K562 (cell line): ENCODE results near the gene MIDN. TPM values are rescaled to one million over a fixed set of nuclear protein-coding genes. Genes with fewer than 3 reads are reported as not detected.

Experiments
- ATF1 ChIP-seq, 2 experiments: fragments of 450-650 bp in 1 of 2; IDR thresholded peaks; 2 replicates each; pipeline ENCODE4 v1.6.1; 2016; ENCODE audit warnings: missing compliant biosample characterization in 1 of 2, missing genetic modification characterization in 1 of 2
- CEBPB ChIP-seq: fragments of 450-650 bp; IDR thresholded peaks from 2 replicates; pipeline ENCODE4 v1.6.1; 2016; ENCODE audit warnings: missing genetic modification characterization, missing compliant biosample characterization
- DNMT1 ChIP-seq: fragments of 450-650 bp; IDR thresholded peaks from 2 replicates; pipeline ENCODE4 v1.6.1; 2016; ENCODE audit warnings: antibody characterized with exemption, mild to moderate bottlenecking
- FIP1L1 ChIP-seq: fragments of 200-400 bp; formaldehyde crosslinking; IDR thresholded peaks from 2 replicates; pipeline ENCODE4 v1.6.1; 2018; ENCODE audit warnings: mild to moderate bottlenecking, low read depth, low read length; ENCODE audit not compliant: poor library complexity, severe bottlenecking
- HMGN3 ChIP-seq: IDR thresholded peaks from 2 replicates; pipeline ENCODE4 v1.6.1; 2011; ENCODE audit warnings: borderline replicate concordance, low read depth, mild to moderate bottlenecking, mixed read lengths, low read length; ENCODE audit not compliant: insufficient read length; ENCODE audit errors: extremely low read depth
- HNRNPH1 ChIP-seq: fragments of 200-400 bp; formaldehyde crosslinking; optimal IDR thresholded peaks from 2 replicates; pipeline ENCODE3; 2017; ENCODE audit warnings: low read depth, mild to moderate bottlenecking, low read length, moderate library complexity
- KLF10 ChIP-seq: fragments of 250-450 bp; sonication (Bioruptor Pico); IDR thresholded peaks from 2 replicates; pipeline ENCODE4 v1.6.1; 2021; ENCODE audit warnings: matching md5 sums
- LEF1 ChIP-seq: fragments of 450-650 bp; IDR thresholded peaks from 2 replicates; pipeline ENCODE4 v1.6.1; 2016; ENCODE audit warnings: mild to moderate bottlenecking
- MEIS2 ChIP-seq: fragments of 450-650 bp; IDR thresholded peaks from 2 replicates; pipeline ENCODE4 v1.6.1; 2014; ENCODE audit warnings: mild to moderate bottlenecking; ENCODE audit not compliant: partially characterized antibody
- MYNN ChIP-seq, 2 experiments: sonication (generic); formaldehyde crosslinking in 1 of 2; IDR thresholded peaks; 2 replicates each; pipeline versions ENCODE4 v1.5.0 to v1.6.1; 2016 to 2020; ENCODE audit warnings: antibody characterized with exemption in 1 of 2, missing genetic modification reagents in 1 of 2
- RAD21 ChIP-seq, 2 experiments: fragments of 250-450 bp in 1 of 2; fragments of 450-650 bp in 1 of 2; sonication (Bioruptor Pico) in 1 of 2; formaldehyde crosslinking in 1 of 2; IDR thresholded peaks in 1 of 2; conservative IDR thresholded peaks in 1 of 2; 2 replicates each; pipeline versions ENCODE4 v1.4.0 to v1.8.0; 2020 to 2022; ENCODE audit warnings: mild to moderate bottlenecking in 2 of 2, moderate library complexity in 1 of 2
- RBBP5 ChIP-seq: fragments of 200-600 bp; sonication (generic); IDR thresholded peaks from 2 replicates; pipeline ENCODE4 v1.6.1; 2012; ENCODE audit warnings: borderline replicate concordance, mild to moderate bottlenecking, low read length, control low read depth, inconsistent platforms; ENCODE audit not compliant: insufficient read depth, poor library complexity, severe bottlenecking
- RBFOX2 ChIP-seq: fragments of 200-400 bp; formaldehyde crosslinking; IDR thresholded peaks from 2 replicates; pipeline ENCODE4 v1.6.1; 2017; ENCODE audit warnings: low read depth, mild to moderate bottlenecking, low read length, moderate library complexity
- RBM14 ChIP-seq: fragments of 200-400 bp; formaldehyde crosslinking; IDR thresholded peaks from 2 replicates; pipeline ENCODE4 v1.6.1; 2018; ENCODE audit warnings: low read depth, mild to moderate bottlenecking, low read length, moderate library complexity, borderline replicate concordance; ENCODE audit not compliant: insufficient read depth
- SP1 ChIP-seq: sonication (generic); formaldehyde crosslinking; IDR thresholded peaks from 2 replicates; pipeline ENCODE4 v1.8.1; 2022; ENCODE audit warnings: mild to moderate bottlenecking, missing genetic modification reagents
- ZNF146 ChIP-seq: IDR thresholded peaks from one replicate; pipeline ENCODE4 v1.6.1; 2018; ENCODE audit warnings: missing compliant biosample characterization; ENCODE audit not compliant: unreplicated experiment
- ZNF263 ChIP-seq: sonication (generic); formaldehyde crosslinking; IDR thresholded peaks from 2 replicates; pipeline ENCODE4 v1.8.0; 2022; ENCODE audit warnings: mild to moderate bottlenecking, missing genetic modification reagents, borderline replicate concordance
- polyA plus RNA-seq, 8 experiments: library from polyadenylated mRNA; depleted of rRNA in 4 of 8; stranded (reverse) in 5 of 8; unstranded in 3 of 8; fragments of >200 nt; fragmentation: Nextera tagmentation in 2 of 8; fragmentation: Illumina TruSeq in 1 of 8; extraction: Ambion mirVana in 2 of 8; extraction: Trizol in 1 of 8; gene quantifications; 2 replicates each; pipeline versions ENCODE4 v1.2.1 to v1.2.3, GENCODE V29; 2011 to 2014; ENCODE audit warnings: inconsistent platforms in 1 of 8, missing spikeins in 1 of 8
- total RNA-seq, 7 experiments: library from RNA; depleted of rRNA in 6 of 7; stranded (reverse); fragments of >200 nt in 6 of 7; fragmentation: Illumina TruSeq in 2 of 7; extraction: Trizol in 2 of 7; gene quantifications; 2 replicates each; pipeline versions ENCODE4 v1.2.1 to v1.2.3, GENCODE V29; 2011 to 2021; ENCODE audit warnings: low replicate concordance in 1 of 7
- TF ChIP-seq, protein P1 (sequence below): IDR thresholded peaks from 2 replicates; pipeline ENCODE4 v1.6.1; 2011; ENCODE audit warnings: borderline replicate concordance, low read depth, mild to moderate bottlenecking, moderate library complexity, low read length; ENCODE audit not compliant: insufficient read depth, poor library complexity, severe bottlenecking
- TF ChIP-seq, protein P2 (sequence below): conservative IDR thresholded peaks from 2 replicates; pipeline ENCODE4 v1.6.1; 2011; ENCODE audit warnings: low read depth, mild to moderate bottlenecking, low read length; ENCODE audit not compliant: control insufficient read depth
- TF ChIP-seq, protein P3 (sequence below): fragments of 250-450 bp; sonication (Bioruptor Pico); IDR thresholded peaks from 2 replicates; pipeline ENCODE4 v1.4.0; 2020; ENCODE audit warnings: mild to moderate bottlenecking, moderate library complexity

MIDN gene
- total and polyA plus RNA-seq, 9 of the 15 experiments (the other 6 are each of a cell fraction or from before 2014, with no cell fraction given): 0.17 to 120 (median 10.1) TPM

DNA sequence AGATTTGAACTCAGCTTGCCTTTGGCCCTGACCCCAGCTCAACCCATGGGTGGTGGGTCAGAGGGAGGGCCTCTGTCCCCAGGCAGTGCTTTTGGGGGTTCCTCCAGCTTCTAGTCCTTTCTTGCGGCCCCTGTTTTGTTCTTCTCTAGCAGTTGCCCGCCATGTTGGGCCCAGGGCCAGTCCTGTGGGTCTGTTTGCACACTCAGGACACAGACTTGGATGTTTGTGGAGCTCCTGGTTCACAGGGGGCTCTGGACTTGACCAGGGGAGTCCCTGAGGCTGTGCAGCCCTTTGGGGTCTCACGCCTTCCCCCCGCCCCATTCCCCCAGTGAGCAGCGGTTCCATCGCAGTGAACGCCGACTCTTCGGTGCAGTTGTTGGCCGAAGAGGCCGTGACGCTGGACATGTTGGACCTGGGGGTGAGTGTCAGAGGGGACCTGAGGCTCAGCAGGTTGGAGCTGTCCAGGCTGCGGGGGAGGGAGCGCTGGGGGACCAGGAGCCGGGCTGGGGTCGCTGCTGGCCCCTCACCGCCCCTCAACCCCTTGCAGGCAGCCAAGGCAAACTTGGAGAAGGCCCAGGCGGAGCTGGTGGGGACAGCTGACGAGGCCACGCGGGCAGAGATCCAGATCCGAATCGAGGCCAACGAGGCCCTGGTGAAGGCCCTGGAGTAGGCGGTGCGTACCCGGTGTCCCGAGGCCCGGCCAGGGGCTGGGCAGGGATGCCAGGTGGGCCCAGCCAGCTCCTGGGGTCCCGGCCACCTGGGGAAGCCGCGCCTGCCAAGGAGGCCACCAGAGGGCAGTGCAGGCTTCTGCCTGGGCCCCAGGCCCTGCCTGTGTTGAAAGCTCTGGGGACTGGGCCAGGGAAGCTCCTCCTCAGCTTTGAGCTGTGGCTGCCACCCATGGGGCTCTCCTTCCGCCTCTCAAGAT lies 4.4 kb upstream of the MIDN start (continued):
- TF ChIP-seq RAD21 (CRISPR knock-in tag; conservative IDR thresholded peaks at IDR 0.05 in 1 of 2, IDR thresholded peaks at IDR 0.05 in 1 of 2): peak; percentile 88 to 92
- no peak for TF ChIP-seq KLF10 (CRISPR knock-in tag)
- TF ChIP-seq, protein P1, sequence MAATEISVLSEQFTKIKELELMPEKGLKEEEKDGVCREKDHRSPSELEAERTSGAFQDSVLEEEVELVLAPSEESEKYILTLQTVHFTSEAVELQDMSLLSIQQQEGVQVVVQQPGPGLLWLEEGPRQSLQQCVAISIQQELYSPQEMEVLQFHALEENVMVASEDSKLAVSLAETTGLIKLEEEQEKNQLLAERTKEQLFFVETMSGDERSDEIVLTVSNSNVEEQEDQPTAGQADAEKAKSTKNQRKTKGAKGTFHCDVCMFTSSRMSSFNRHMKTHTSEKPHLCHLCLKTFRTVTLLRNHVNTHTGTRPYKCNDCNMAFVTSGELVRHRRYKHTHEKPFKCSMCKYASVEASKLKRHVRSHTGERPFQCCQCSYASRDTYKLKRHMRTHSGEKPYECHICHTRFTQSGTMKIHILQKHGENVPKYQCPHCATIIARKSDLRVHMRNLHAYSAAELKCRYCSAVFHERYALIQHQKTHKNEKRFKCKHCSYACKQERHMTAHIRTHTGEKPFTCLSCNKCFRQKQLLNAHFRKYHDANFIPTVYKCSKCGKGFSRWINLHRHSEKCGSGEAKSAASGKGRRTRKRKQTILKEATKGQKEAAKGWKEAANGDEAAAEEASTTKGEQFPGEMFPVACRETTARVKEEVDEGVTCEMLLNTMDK: peak; percentile 76
- TF ChIP-seq FIP1L1: peak; percentile 86
- no peak for TF ChIP-seq ZNF146
- TF ChIP-seq MEIS2: peak; percentile 55
- no peak for TF ChIP-seq DNMT1
- TF ChIP-seq RBBP5: no peak
- peak; percentile 40 for TF ChIP-seq HMGN3
- no peak for TF ChIP-seq ATF1 (CRISPR knock-in tag; IDR thresholded peaks at IDR 0.05)
- 0 out of 2 replicates have a peak, but pooled peaks have one; percentile 29 for TF ChIP-seq ATF1 (tag; IDR thresholded peaks at IDR 0.05)
- peak; percentile 71 for TF ChIP-seq SP1 (CRISPR knock-in tag)
- TF ChIP-seq, protein P2, sequence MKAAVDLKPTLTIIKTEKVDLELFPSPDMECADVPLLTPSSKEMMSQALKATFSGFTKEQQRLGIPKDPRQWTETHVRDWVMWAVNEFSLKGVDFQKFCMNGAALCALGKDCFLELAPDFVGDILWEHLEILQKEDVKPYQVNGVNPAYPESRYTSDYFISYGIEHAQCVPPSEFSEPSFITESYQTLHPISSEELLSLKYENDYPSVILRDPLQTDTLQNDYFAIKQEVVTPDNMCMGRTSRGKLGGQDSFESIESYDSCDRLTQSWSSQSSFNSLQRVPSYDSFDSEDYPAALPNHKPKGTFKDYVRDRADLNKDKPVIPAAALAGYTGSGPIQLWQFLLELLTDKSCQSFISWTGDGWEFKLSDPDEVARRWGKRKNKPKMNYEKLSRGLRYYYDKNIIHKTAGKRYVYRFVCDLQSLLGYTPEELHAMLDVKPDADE: peak; percentile 73; the same call in 1 of the 2 replicates
- TF ChIP-seq LEF1: no peak
- TF ChIP-seq HNRNPH1: no peak
- peak; percentile 70 for TF ChIP-seq ZNF263
- TF ChIP-seq MYNN (IDR thresholded peaks at IDR 0.05): no peak
- TF ChIP-seq MYNN (CRISPR knock-in tag; IDR thresholded peaks at IDR 0.05): no peak
- peak; percentile 77 for TF ChIP-seq CEBPB
- TF ChIP-seq RBFOX2: peak; percentile 60
- TF ChIP-seq, protein P3, sequence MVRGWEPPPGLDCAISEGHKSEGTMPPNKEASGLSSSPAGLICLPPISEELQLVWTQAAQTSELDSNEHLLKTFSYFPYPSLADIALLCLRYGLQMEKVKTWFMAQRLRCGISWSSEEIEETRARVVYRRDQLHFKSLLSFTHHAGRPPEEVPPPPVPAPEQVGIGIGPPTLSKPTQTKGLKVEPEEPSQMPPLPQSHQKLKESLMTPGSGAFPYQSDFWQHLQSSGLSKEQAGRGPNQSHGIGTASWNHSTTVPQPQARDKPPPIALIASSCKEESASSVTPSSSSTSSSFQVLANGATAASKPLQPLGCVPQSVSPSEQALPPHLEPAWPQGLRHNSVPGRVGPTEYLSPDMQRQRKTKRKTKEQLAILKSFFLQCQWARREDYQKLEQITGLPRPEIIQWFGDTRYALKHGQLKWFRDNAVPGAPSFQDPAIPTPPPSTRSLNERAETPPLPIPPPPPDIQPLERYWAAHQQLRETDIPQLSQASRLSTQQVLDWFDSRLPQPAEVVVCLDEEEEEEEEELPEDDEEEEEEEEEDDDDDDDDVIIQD (CRISPR knock-in tag): no peak
- 0 out of 2 replicates have a peak, but pooled peaks have one; percentile 19 for TF ChIP-seq RBM14
